ENCODE results near the gene AVEN. TPM values are rescaled to one million over a fixed set of nuclear protein-coding genes. Genes with fewer than 3 reads are reported as not detected.
A peak's percentile ranks its signal among the peaks of the same experiment; 100 is the strongest.

The AVEN gene
- total and polyA plus RNA-seq, 2 of the 4 experiments (the other 2 are of a cell fraction): 9.1 to 17.6 TPM

DNA sequence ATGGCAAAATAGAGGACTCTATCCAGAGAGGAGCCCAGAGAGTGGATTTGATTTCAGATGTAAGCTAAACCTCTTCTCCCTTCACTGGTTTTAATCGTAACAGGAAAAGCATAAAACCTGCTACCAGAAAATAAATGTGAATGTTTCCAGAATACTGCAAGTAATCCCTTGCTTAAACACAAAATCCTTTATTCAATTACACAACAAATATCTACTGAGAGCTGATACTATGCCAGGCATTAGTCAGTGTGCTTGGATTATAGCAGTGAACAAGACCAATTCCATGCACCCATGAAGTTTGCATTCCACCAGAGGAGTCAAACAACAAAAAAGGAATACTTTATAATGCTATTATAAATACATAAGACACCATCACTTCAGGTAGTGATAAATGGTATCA is 15.1 kb downstream of the AVEN start:
- peak; percentile 62 for DNase-seq
- dilution Hi-C loops (cut with HindIII; ENCODE audit: low sequenced_read_pairs, unreplicated experiment): no loop called here
- WGBS, 2 experiments (ENCODE audit: extremely low coverage in 2 of 2, insufficient read length in 1 of 2): no CpG with 5 or more reads among the region's 1 CpG

More for the DNA sequence above, 15.1 kb downstream of the AVEN start:
- in situ Hi-C loops (cut with MboI; ENCODE audit: low sequenced_read_pairs) (no loop called here), intact Hi-C loops (cut with micrococcal nuclease) (no loop called here)
- Histone ChIP-seq H3K56ac (ENCODE audit: extremely low read depth, insufficient read depth, low read length) (no peak overlapping the region), H3K79me1 (ENCODE audit: low read depth in 1 of 2, low read length in 2 of 2) (peaks cover 9 to 30% of the 10 kb centered on the region in 2 experiments; a peak in 3 of 4 replicates), H2BK15ac (ENCODE audit: low read depth, low read length) (no peak overlapping the region), H3K4me3 (ENCODE audit: insufficient read depth, low read depth, low read length) (no peak overlapping the region), H4K91ac (ENCODE audit: insufficient read depth, low read depth, low read length) (no peak overlapping the region), H3K27ac (ENCODE audit: insufficient read depth, low read length) (no peak overlapping the region), H4K5ac (ENCODE audit: low read depth, low read length) (no peak overlapping the region), H3K9me1 (ENCODE audit: insufficient read depth, low read length) (no peaks in the 10 kb centered on the region), H4K8ac (ENCODE audit: low read depth in 2 of 2, low read length in 2 of 2) (no peak overlapping the region), H3K36me3 (ENCODE audit: control insufficient read depth, insufficient read depth, low read length) (0 out of 2 replicates have a peak, but pooled peaks cover 1% of the 10 kb centered on the region), H2AFZ (replicated peaks; ENCODE audit: low read length, poor library complexity) (no peak overlapping the region), H3K9me3 (ENCODE audit: control insufficient read depth, insufficient read depth, low read length) (no peaks in the 10 kb centered on the region; the same call in 1 of the 2 replicates), H2BK20ac (ENCODE audit: low read depth, low read length) (no peak overlapping the region), H2BK120ac (ENCODE audit: low read depth, low read length) (no peak overlapping the region), H3K23ac (ENCODE audit: low read depth, low read length) (no peak overlapping the region), H4K20me1 (ENCODE audit: insufficient read depth, low read length) (no peaks in the 10 kb centered on the region; the same call in 1 of the 2 replicates), H3K4me2 (ENCODE audit: low read depth, low read length) (no peak overlapping the region), H2AK5ac (ENCODE audit: low read depth, low read length) (no peak overlapping the region), H3K4ac (ENCODE audit: low read depth, low read length) (no peak overlapping the region), H2AK9ac (replicated peaks; ENCODE audit: low read depth, low read length, poor library complexity) (no peak overlapping the region), H2BK5ac (ENCODE audit: low read depth, low read length, poor library complexity, severe bottlenecking) (no peak overlapping the region), H3K14ac (replicated peaks; ENCODE audit: low read depth, low read length) (no peak overlapping the region), H3K27me3 (ENCODE audit: control insufficient read depth, insufficient read depth, low read length) (no peaks in the 10 kb centered on the region), H3K9ac (ENCODE audit: low read depth, low read length) (no peak overlapping the region), H3K4me1 (ENCODE audit: control insufficient read depth, insufficient read depth, low read length) (no peaks in the 10 kb centered on the region), H3K18ac (ENCODE audit: low read depth, low read length) (no peak overlapping the region)
- TF ChIP-seq CEBPB (IDR thresholded peaks at IDR 0.05; ENCODE audit: low read depth, low read length) (peak; percentile 15; the same call in 1 of the 2 replicates), SMC3 (IDR thresholded peaks at IDR 0.05; ENCODE audit: low read depth, low read length) (no peak)
- ChIA-PET POLR2A (ENCODE audit: unreplicated experiment) (no interaction called here), CTCF (interaction anchor here (0.6 kb wide), 1 partner anchor 15 kb away, joined by 3 read pairs; the partner anchor contains the start of gene AVEN)
- ATAC-seq (ENCODE audit: low read depth): peak; percentile 80
- no TSS peak for BruUV-seq (replicated peaks)

Measured in IMR-90 (cell line).